Trophoblast cell (in vitro differentiated cells and primary cell): ENCODE results near the gene FOSL2.

ENCODE experiments used
- DNase-seq, 2 donors: peaks; one replicate each; pipeline ENCODE4 v3.0.0-alpha.2; 2016
- H2AFZ ChIP-seq: 2 replicates; pipeline ENCODE4 v1.6.1; 2013; ENCODE audit warnings: low read length, moderate library complexity, mild to moderate bottlenecking; ENCODE audit not compliant: insufficient read depth, poor library complexity
- H2AK5ac ChIP-seq: 2 replicates; pipeline ENCODE4 v1.6.1; 2013; ENCODE audit warnings: mild to moderate bottlenecking, low read length
- H2BK120ac ChIP-seq: 2 replicates; pipeline ENCODE4 v1.6.1; 2013; ENCODE audit warnings: low read length, mild to moderate bottlenecking, moderate library complexity; ENCODE audit not compliant: insufficient read depth, poor library complexity
- H2BK12ac ChIP-seq: 2 replicates; pipeline ENCODE4 v1.6.1; 2013; ENCODE audit warnings: mild to moderate bottlenecking, low read length, moderate library complexity
- H2BK5ac ChIP-seq: 2 replicates; pipeline ENCODE4 v1.6.1; 2013; ENCODE audit warnings: low read length, low read depth, moderate library complexity, mild to moderate bottlenecking; ENCODE audit not compliant: poor library complexity
- H3K14ac ChIP-seq: 2 replicates; pipeline ENCODE4 v1.6.1; 2013; ENCODE audit warnings: mild to moderate bottlenecking, low read length
- H3K18ac ChIP-seq: 2 replicates; pipeline ENCODE4 v1.6.1; 2013; ENCODE audit warnings: mild to moderate bottlenecking, low read length
- H3K23ac ChIP-seq: 2 replicates; pipeline ENCODE4 v1.6.1; 2013; ENCODE audit warnings: low read length
- H3K27ac ChIP-seq: 2 replicates; pipeline ENCODE4 v1.5.1; 2013; ENCODE audit warnings: low read depth, mild to moderate bottlenecking, inconsistent platforms, low read length, moderate library complexity
- H3K27me3 ChIP-seq: 2 replicates; pipeline ENCODE4 v1.6.1; 2013; ENCODE audit warnings: inconsistent platforms, mild to moderate bottlenecking, low read length, moderate library complexity; ENCODE audit not compliant: insufficient read depth
- H3K36me3 ChIP-seq, 2 experiments: 1 replicate in 1 of 2; 2 replicates in 1 of 2; pipeline ENCODE4 v1.6.1; 2013; ENCODE audit warnings: low read length in 2 of 2, mild to moderate bottlenecking in 2 of 2, moderate library complexity in 1 of 2; ENCODE audit not compliant: insufficient read depth in 2 of 2, control insufficient read depth in 1 of 2
- H3K4ac ChIP-seq: 2 replicates; pipeline ENCODE4 v1.6.1; 2013; ENCODE audit warnings: low read depth, mild to moderate bottlenecking, low read length, moderate library complexity
- H3K4me1 ChIP-seq, 2 experiments: 1 replicate in 1 of 2; 2 replicates in 1 of 2; pipeline ENCODE4 v1.6.1; 2013; ENCODE audit warnings: low read length in 2 of 2, mild to moderate bottlenecking in 2 of 2, moderate library complexity in 1 of 2; ENCODE audit not compliant: insufficient read depth in 2 of 2, control insufficient read depth in 1 of 2
- H3K4me2 ChIP-seq: 2 replicates; pipeline ENCODE4 v1.6.1; 2013; ENCODE audit warnings: inconsistent platforms, mild to moderate bottlenecking, low read length, moderate library complexity
- H3K4me3 ChIP-seq: 2 replicates; pipeline ENCODE4 v1.5.1; 2013; ENCODE audit warnings: mild to moderate bottlenecking, low read depth, low read length, inconsistent platforms
- H3K79me1 ChIP-seq: one replicate; pipeline ENCODE4 v1.6.1; 2013; ENCODE audit warnings: low read length
- H3K79me2 ChIP-seq: 2 replicates; pipeline ENCODE4 v1.6.1; 2013; ENCODE audit warnings: low read length, mild to moderate bottlenecking; ENCODE audit not compliant: control insufficient read depth, insufficient read depth, poor library complexity
- H3K9ac ChIP-seq: 2 replicates; pipeline ENCODE4 v1.6.1; 2013; ENCODE audit warnings: mild to moderate bottlenecking, low read length
- H3K9me3 ChIP-seq: 2 replicates; pipeline ENCODE4 v1.6.1; 2013; ENCODE audit warnings: low read depth, mild to moderate bottlenecking, control low read depth, inconsistent platforms, low read length; ENCODE audit not compliant: insufficient read depth
- H4K12ac ChIP-seq: 2 replicates; pipeline ENCODE4 v1.6.1; 2013; ENCODE audit warnings: low read depth, mild to moderate bottlenecking, low read length, moderate library complexity
- H4K8ac ChIP-seq: 2 replicates; pipeline ENCODE4 v1.6.1; 2013; ENCODE audit warnings: low read depth, mild to moderate bottlenecking, low read length, moderate library complexity
- H4K91ac ChIP-seq: one replicate; pipeline ENCODE4 v1.6.1; 2013; ENCODE audit warnings: low read depth, mild to moderate bottlenecking, low read length, moderate library complexity
- WGBS: extraction: QIAGEN DNeasy Blood & Tissue Kit; methylation state at CpG from one replicate; pipeline ENCODE4 v1.1.7; 2013; ENCODE audit warnings: missing lambda C conversion rate; ENCODE audit not compliant: insufficient read length, insufficient coverage; ENCODE audit errors: extremely low coverage; 5-methylcytosine and 5-hydroxymethylcytosine counted together

Gene FOSL2

DNA sequence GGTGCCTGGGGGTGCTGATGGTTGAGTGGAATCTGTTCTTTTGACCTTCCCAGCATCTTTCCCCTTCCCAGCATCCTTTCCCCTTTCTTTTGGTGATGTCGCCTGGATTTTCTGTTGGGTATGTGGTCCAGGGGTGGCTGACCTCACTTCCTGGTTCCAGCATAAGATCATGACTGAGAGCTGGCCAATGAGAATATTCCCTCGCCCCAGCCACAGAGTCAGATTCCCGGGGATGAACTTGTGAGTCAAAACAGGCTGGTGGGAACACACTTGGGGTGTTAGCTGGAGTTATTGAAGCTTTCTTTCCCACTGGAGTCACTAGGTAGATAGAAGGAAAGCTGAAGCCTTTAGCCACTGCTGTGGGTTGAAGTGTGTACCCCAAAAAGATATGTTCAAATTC is 28.0 kb upstream of the FOSL2 start:
- no CpG with 5 or more reads among the region's 3 CpGs for WGBS
- Histone ChIP-seq H3K79me1 (peaks cover 17% of the 10 kb centered on the region), H3K9me3 (no peaks in the 10 kb centered on the region), H3K23ac (no peak overlapping the region), H3K36me3 (no peaks in the 10 kb centered on the region), H3K27me3 (no peaks in the 10 kb centered on the region), H4K12ac (no peak overlapping the region), H2AFZ (no peak overlapping the region), H3K79me2 (peaks cover 2% of the 10 kb centered on the region), H3K18ac (no peak overlapping the region), H4K8ac (no peak overlapping the region), H3K4me1 (peaks cover 32 to 50% of the 10 kb centered on the region in 2 experiments), H2AK5ac (no peak overlapping the region), H2BK12ac (no peak overlapping the region), H3K4me2 (no peak overlapping the region), H3K14ac (no peak overlapping the region), H3K9ac (no peak overlapping the region), H3K27ac (no peak overlapping the region), H2BK120ac (no peak overlapping the region), H3K4me3 (no peak overlapping the region), H2BK5ac (no peak overlapping the region), H3K4ac (no peak overlapping the region), H4K91ac (peak overlapping the region; percentile 20)
- DNase-seq = no peak

DNA sequence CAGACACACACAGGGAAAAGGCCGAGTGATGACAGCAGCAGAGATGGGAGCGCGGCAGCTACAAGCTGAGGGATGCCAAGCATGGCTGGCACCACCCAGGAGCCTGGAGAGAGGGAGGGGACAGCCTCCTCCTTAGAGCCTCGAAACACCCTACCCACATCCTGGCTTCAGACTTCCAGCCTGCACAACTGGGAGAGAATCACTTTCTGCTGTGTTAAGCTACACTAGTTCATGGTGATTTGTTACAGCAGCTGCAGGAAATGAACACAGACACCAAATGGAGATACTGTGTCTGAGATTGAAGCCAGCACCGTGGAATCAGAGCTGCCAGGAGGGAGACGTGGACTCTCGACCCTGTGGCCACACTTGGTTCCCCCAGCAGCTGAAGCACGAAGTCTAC is 27.5 kb upstream of the FOSL2 start:
- Histone ChIP-seq H2BK12ac (peak overlapping the region; percentile 53), H3K9ac (no peak overlapping the region), H3K4me1 (peaks cover 32 to 50% of the 10 kb centered on the region in 2 experiments), H3K79me1 (peaks cover 17% of the 10 kb centered on the region), H3K14ac (no peak overlapping the region), H3K23ac (no peak overlapping the region), H2AFZ (no peak overlapping the region), H3K9me3 (no peaks in the 10 kb centered on the region), H3K27me3 (no peaks in the 10 kb centered on the region), H3K4me3 (no peak overlapping the region), H3K18ac (no peak overlapping the region), H3K4ac (no peak overlapping the region), H2AK5ac (peak overlapping the region; percentile 42), H2BK120ac (no peak overlapping the region), H3K79me2 (peaks cover 2% of the 10 kb centered on the region), H4K8ac (no peak overlapping the region), H2BK5ac (no peak overlapping the region), H3K36me3 (no peaks in the 10 kb centered on the region), H3K27ac (no peak overlapping the region), H4K12ac (no peak overlapping the region), H3K4me2 (no peak overlapping the region), H4K91ac (no peak overlapping the region)
- DNase-seq = no peak
- no CpG with 5 or more reads among the region's 8 CpGs for WGBS

DNA sequence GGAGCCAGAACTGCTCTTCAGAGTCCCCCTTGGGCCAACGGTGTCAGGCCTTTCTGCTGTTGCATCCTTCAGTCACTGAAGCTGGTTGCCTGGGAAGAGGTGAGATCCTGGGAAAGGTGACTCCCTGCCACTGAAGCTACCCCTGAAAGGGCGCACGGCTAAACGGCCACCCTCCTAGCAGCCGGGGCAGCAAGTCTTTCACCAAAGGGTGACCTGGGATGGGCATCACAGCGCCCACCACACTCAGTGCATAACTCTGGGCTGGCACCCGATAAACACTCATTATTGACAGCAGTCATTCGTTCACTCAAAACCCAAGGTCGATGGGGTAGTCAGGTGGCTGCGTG is 26.5 kb upstream of the FOSL2 start:
- WGBS = no CpG with 5 or more reads among the region's 10 CpGs
- Histone ChIP-seq H3K27ac (peak overlapping the region; percentile 35), H3K4ac (no peak overlapping the region)

DNA sequence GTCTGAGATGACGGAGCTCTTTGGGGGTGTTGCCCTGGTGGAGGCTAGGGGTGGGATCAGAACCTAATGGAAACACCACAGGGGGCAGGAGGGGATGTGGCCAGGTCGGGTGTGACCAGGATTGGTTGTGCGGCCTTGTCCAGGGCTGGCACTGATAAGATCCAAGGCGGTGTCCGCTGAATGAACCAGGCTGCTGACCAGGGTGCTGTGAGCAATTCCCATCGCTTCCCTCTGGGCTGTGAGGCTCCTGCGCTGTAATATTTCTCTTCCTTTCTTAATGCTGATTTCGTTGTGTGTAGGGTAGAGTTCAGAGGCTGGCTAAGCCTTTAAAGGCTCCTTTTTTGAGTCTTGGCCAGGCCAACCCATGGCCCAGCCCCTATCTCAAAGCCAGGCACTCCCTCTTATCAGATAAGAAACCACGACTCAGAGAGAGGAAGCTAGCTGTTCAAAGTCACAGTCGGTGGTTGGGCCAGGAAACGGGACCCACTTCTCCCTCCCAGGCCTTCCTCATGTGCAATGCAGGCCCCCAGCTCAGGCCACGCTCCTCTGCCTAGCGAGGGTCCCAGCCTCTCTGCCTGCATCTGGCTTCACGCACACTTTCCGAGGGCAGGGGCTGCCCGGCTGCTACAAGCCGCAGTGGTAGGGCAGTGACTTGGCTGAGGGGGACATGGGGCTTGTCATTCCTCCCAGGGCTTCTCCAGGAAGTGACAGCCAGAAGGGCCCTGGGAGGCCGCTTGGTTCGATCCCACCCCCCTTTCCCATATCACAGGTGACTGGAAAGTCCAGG is 26.0 kb upstream of the FOSL2 start:
- no peaks in the 10 kb centered on the region for H3K36me3 ChIP-seq
- H3K79me2 ChIP-seq = peaks cover 2% of the 10 kb centered on the region
- no peak overlapping the region for H3K9ac ChIP-seq
- H3K9me3 ChIP-seq = no peaks in the 10 kb centered on the region
- H3K27ac ChIP-seq = peak overlapping the region; percentile 35
- no peaks in the 10 kb centered on the region for H3K27me3 ChIP-seq
- H4K8ac ChIP-seq = no peak overlapping the region
- H2AK5ac ChIP-seq = no peak overlapping the region
- DNase-seq = peak in 1 of 2 donors; percentile 54
- no peak overlapping the region for H3K4ac ChIP-seq
- peaks cover 12% of the 10 kb centered on the region for H3K79me1 ChIP-seq
- H3K14ac ChIP-seq = no peak overlapping the region
- H4K12ac ChIP-seq = no peak overlapping the region
- H4K91ac ChIP-seq = peak overlapping the region; percentile 8
- H3K4me1 ChIP-seq = peaks cover 25 to 40% of the 10 kb centered on the region in 2 experiments
- H2BK12ac ChIP-seq = peak overlapping the region; percentile 76
- no peak overlapping the region for H3K4me3 ChIP-seq
- H2AFZ ChIP-seq = no peak overlapping the region
- no peak overlapping the region for H3K4me2 ChIP-seq
- no peak overlapping the region for H2BK120ac ChIP-seq
- H3K18ac ChIP-seq = no peak overlapping the region
- no peak overlapping the region for H3K23ac ChIP-seq
- no CpG with 5 or more reads among the region's 19 CpGs for WGBS
- H2BK5ac ChIP-seq = no peak overlapping the region

More for the DNA sequence above, 26.5 kb upstream of the FOSL2 start:
- H4K91ac ChIP-seq = peak overlapping the region; percentile 59
- peak overlapping the region; percentile 76 for H2BK12ac ChIP-seq
- H3K23ac ChIP-seq = no peak overlapping the region
- H2AFZ ChIP-seq = no peak overlapping the region
- H3K79me2 ChIP-seq = peaks cover 2% of the 10 kb centered on the region
- H4K12ac ChIP-seq = no peak overlapping the region
- no peaks in the 10 kb centered on the region for H3K36me3 ChIP-seq
- no peaks in the 10 kb centered on the region for H3K9me3 ChIP-seq
- H3K4me3 ChIP-seq = no peak overlapping the region
- peak overlapping the region; percentile 15 for H3K14ac ChIP-seq
- no peak overlapping the region for H3K9ac ChIP-seq
- H3K4me1 ChIP-seq = peaks cover 25 to 44% of the 10 kb centered on the region in 2 experiments
- peak overlapping the region; percentile 59 for H2AK5ac ChIP-seq
- peak overlapping the region; percentile 14 for H3K18ac ChIP-seq
- no peak for DNase-seq
- H3K79me1 ChIP-seq = peaks cover 14% of the 10 kb centered on the region
- H3K4me2 ChIP-seq = no peak overlapping the region
- no peak overlapping the region for H2BK5ac ChIP-seq
- no peaks in the 10 kb centered on the region for H3K27me3 ChIP-seq
- H4K8ac ChIP-seq = no peak overlapping the region
- H2BK120ac ChIP-seq = no peak overlapping the region
